HL-60 (cell line): ENCODE data around the gene ZNF529.

ENCODE experiments used
- CTCF ChIP-seq: IDR thresholded peaks from one replicate; pipeline ENCODE4 v1.5.1; 2011; ENCODE audit warnings: low read length, control low read depth, inconsistent platforms; ENCODE audit not compliant: insufficient read depth
- GABPA ChIP-seq: IDR thresholded peaks from 2 replicates; pipeline ENCODE4 v1.6.1; 2012; ENCODE audit warnings: low read depth
- POLR2AphosphoS5 ChIP-seq: IDR thresholded peaks from 2 replicates; pipeline ENCODE4 v1.6.1; 2012; ENCODE audit warnings: low read depth
- REST ChIP-seq: IDR thresholded peaks from 2 replicates; pipeline ENCODE4 v1.6.1; 2012; ENCODE audit warnings: low read depth; ENCODE audit not compliant: insufficient replicate concordance
- SPI1 ChIP-seq: IDR thresholded peaks from 2 replicates; pipeline ENCODE4 v1.6.1; 2012; ENCODE audit warnings: low read depth, mild to moderate bottlenecking, borderline replicate concordance

DNA sequence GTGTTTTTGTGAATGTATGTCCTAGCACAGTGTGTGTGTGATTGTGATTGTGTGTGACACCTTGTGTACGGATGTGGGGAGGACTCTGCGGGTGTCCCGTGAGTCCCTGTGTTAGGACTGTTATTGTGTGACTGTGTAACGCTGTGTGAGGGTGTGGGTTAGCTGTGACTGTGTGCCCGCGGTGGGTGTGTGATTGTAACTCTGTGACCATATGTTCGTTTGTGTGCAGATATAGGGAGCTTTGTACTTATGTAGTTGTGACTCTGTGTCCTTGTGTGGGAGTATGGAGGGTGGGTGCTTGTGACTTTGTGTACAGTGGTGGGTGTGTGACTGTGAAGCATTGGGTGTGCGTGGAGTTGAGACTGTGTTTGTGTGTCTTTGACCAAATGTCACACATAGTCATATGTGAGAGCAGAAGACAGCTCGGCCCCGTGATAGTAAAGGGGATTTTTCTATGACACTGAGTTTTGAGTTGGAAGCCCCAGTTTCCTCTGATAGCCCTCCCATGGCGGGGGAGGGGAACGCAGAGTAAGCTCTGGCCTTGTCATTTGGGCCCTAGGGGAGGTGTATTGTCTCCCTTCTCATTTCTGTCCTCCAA is 44.1 kb downstream of the ZNF529 start:
- no peak for TF ChIP-seq CTCF
- TF ChIP-seq GABPA = no peak
- TF ChIP-seq REST = no peak
- no peak for TF ChIP-seq POLR2AphosphoS5
- no peak for TF ChIP-seq SPI1
